HepG2 (cell line): Measurements from ENCODE around the gene P3H4. TPM values are rescaled to one million over a fixed set of nuclear protein-coding genes. Genes with fewer than 3 reads are reported as not detected.

Source experiments
- ATAC-seq: fragments of 200-7000 bp; cut with Tn5 transposase; 3 replicates; pipeline ENCODE4 v1.9.1; 2020; ENCODE audit warnings: mild to moderate bottlenecking, moderate library complexity
- BruUV-seq: library from RNA; stranded (reverse); fragments of 400-500 nt; replicated peaks from 2 replicates; lab custom pipeline; 2021; lab: Mats Ljungman, UMichigan
- CTCF ChIA-PET: fragments of 300-600 bp; formaldehyde crosslinking; extraction: SDS; loops from one replicate; lab custom pipeline; 2021; ENCODE audit warnings: low total read pairs, inconsistent platforms, low intra/inter-chr PET ratio; lab: Yijun Ruan, JAX
- POLR2A ChIA-PET: fragments of 350-600 bp; sonication (Branson Sonifier 250); formaldehyde crosslinking; loops from one replicate; lab custom pipeline; 2020; ENCODE audit warnings: antibody characterized with exemption, inconsistent platforms; lab: Yijun Ruan, JAX
- DNase-seq: peaks from one replicate; pipeline ENCODE4 v3.0.0-alpha.2; 2015; ENCODE audit warnings: low spot score
- FAIRE-seq: peaks from 3 replicates; lab custom pipeline; 2011; peaks lifted over from hg19 to GRCh38; lab: Jason Lieb, UNC
- H2AFZ ChIP-seq: one replicate; pipeline ENCODE4 v1.6.1; 2011; ENCODE audit warnings: low read length, inconsistent platforms
- H3K27ac ChIP-seq: fragments of 300-600 bp; 3 replicates; pipeline ENCODE4 v1.8.0; 2011; ENCODE audit warnings: mixed run types, mild to moderate bottlenecking, mixed read lengths, low read length, inconsistent platforms; ENCODE audit not compliant: insufficient read depth; ENCODE audit errors: extremely low read length
- H3K27me3 ChIP-seq, 2 experiments: fragments of 200-600 bp in 1 of 2; 2 replicates in 1 of 2; 3 replicates in 1 of 2; pipeline versions ENCODE4 v1.6.0 to v1.8.0; 2011; ENCODE audit warnings: low read length in 2 of 2, mild to moderate bottlenecking in 2 of 2, moderate library complexity in 2 of 2, inconsistent platforms in 1 of 2; ENCODE audit not compliant: insufficient read depth in 2 of 2, control insufficient read depth in 1 of 2
- H3K36me3 ChIP-seq, 2 experiments: fragments of 200-600 bp in 1 of 2; replicated peaks in 1 of 2; 2 replicates in 1 of 2; 3 replicates in 1 of 2; pipeline versions ENCODE4 v1.5.1 to v1.8.0; 2011; ENCODE audit warnings: low read length in 2 of 2, inconsistent platforms in 1 of 2; ENCODE audit not compliant: insufficient read depth in 2 of 2, control insufficient read depth in 1 of 2
- H3K4me1 ChIP-seq: 2 replicates; pipeline ENCODE4 v1.5.1; 2012; ENCODE audit warnings: low read length, inconsistent platforms; ENCODE audit not compliant: insufficient read depth
- H3K4me2 ChIP-seq: 2 replicates; pipeline ENCODE4 v1.6.0; 2011; ENCODE audit warnings: low read depth, low read length, inconsistent platforms
- H3K4me3 ChIP-seq, 3 experiments: fragments of 200-600 bp in 1 of 3; sonication (generic), shearing (Covaris generic) in 1 of 3; replicated peaks in 1 of 3; 2 replicates each; pipeline ENCODE4 v1.5.1; 2011 to 2016; ENCODE audit warnings: low read length in 3 of 3, inconsistent platforms in 2 of 3, low read depth in 2 of 3, mild to moderate bottlenecking in 2 of 3, control low read depth in 1 of 3, mixed read lengths in 1 of 3; ENCODE audit not compliant: insufficient read depth in 1 of 3
- H3K79me2 ChIP-seq: one replicate; pipeline ENCODE4 v1.6.1; 2011; ENCODE audit warnings: low read length, inconsistent platforms; ENCODE audit not compliant: insufficient read depth
- H3K9ac ChIP-seq: 2 replicates; pipeline ENCODE4 v1.6.0; 2011; ENCODE audit warnings: mild to moderate bottlenecking, low read depth, low read length, inconsistent platforms; ENCODE audit not compliant: insufficient read depth
- H3K9me3 ChIP-seq: 2 replicates; pipeline ENCODE4 v1.5.1; 2012; ENCODE audit warnings: mild to moderate bottlenecking, low read length
- H4K20me1 ChIP-seq: 2 replicates; pipeline ENCODE4 v1.6.0; 2011; ENCODE audit warnings: inconsistent platforms, mild to moderate bottlenecking, low read length, moderate library complexity; ENCODE audit not compliant: insufficient read depth
- ARID4A ChIP-seq: sonication (generic); formaldehyde crosslinking; IDR thresholded peaks from 2 replicates; pipeline ENCODE4 v1.5.0; 2020; ENCODE audit warnings: mild to moderate bottlenecking, missing genetic modification reagents, borderline replicate concordance
- BRF2 ChIP-seq: sonication (generic); formaldehyde crosslinking; IDR thresholded peaks from 2 replicates; pipeline ENCODE4 v1.8.1; 2022; ENCODE audit warnings: mild to moderate bottlenecking, missing genetic modification reagents
- CC2D1A ChIP-seq: sonication (generic); formaldehyde crosslinking; IDR thresholded peaks from 2 replicates; pipeline ENCODE4 v1.8.1; 2023; ENCODE audit warnings: mild to moderate bottlenecking, missing genetic modification reagents
- DNMT1 ChIP-seq: sonication (generic); formaldehyde crosslinking; IDR thresholded peaks from 2 replicates; pipeline ENCODE4 v1.5.1; 2020; ENCODE audit warnings: mild to moderate bottlenecking, missing genetic modification reagents
- E2F1 ChIP-seq: sonication (generic); formaldehyde crosslinking; IDR thresholded peaks from 2 replicates; pipeline ENCODE4 v1.5.0; 2020; ENCODE audit warnings: missing genetic modification reagents
- ELK4 ChIP-seq: sonication (generic); formaldehyde crosslinking; IDR thresholded peaks from 2 replicates; pipeline ENCODE4 v1.9.0; 2021; ENCODE audit warnings: missing genetic modification reagents, borderline replicate concordance
- MYNN ChIP-seq: sonication (generic); formaldehyde crosslinking; IDR thresholded peaks from 2 replicates; pipeline ENCODE4 v1.4.0; 2020; ENCODE audit warnings: mild to moderate bottlenecking, low read depth, missing genetic modification reagents
- PRPF4 ChIP-seq: fragments of 200-400 bp; formaldehyde crosslinking; IDR thresholded peaks from 2 replicates; pipeline ENCODE4 v1.6.1; 2016; ENCODE audit warnings: low read length, low read depth; ENCODE audit not compliant: poor library complexity, severe bottlenecking
- SKIL ChIP-seq: sonication (generic); formaldehyde crosslinking; IDR thresholded peaks from 2 replicates; pipeline ENCODE4 v1.8.0; 2022; ENCODE audit warnings: missing genetic modification reagents, mild to moderate bottlenecking, moderate library complexity, borderline replicate concordance
- SMAD3 ChIP-seq: sonication (generic); formaldehyde crosslinking; IDR thresholded peaks from 2 replicates; pipeline ENCODE4 v1.4.0; 2020; ENCODE audit warnings: missing genetic modification reagents
- SMARCE1 ChIP-seq: fragments of 450-650 bp; IDR thresholded peaks from 2 replicates; pipeline ENCODE4 v1.6.1; 2017; ENCODE audit warnings: borderline replicate concordance
- YEATS2 ChIP-seq: sonication (generic); formaldehyde crosslinking; IDR thresholded peaks from 2 replicates; pipeline ENCODE4 v1.4.0; 2020; ENCODE audit warnings: missing genetic modification reagents, borderline replicate concordance
- ZNF337 ChIP-seq: sonication (generic); formaldehyde crosslinking; IDR thresholded peaks from 2 replicates; pipeline ENCODE4 v1.5.1; 2020; ENCODE audit warnings: missing genetic modification reagents, low read depth, mild to moderate bottlenecking, borderline replicate concordance
- ZNF607 ChIP-seq: sonication (generic); formaldehyde crosslinking; IDR thresholded peaks from 2 replicates; pipeline ENCODE4 v1.5.1; 2020; ENCODE audit warnings: missing genetic modification reagents, mild to moderate bottlenecking, borderline replicate concordance
- ZSCAN22 ChIP-seq: sonication (generic); formaldehyde crosslinking; IDR thresholded peaks from 2 replicates; pipeline ENCODE4 v1.4.0; 2020; ENCODE audit warnings: mild to moderate bottlenecking, missing genetic modification reagents
- WGBS: methylation state at CpG from one replicate; pipeline ENCODE4 v1.1.6; 2017; ENCODE audit warnings: low lambda C conversion rate; 5-methylcytosine and 5-hydroxymethylcytosine counted together
- in situ Hi-C: cut with HindIII; loops from 2 replicates; pipeline ENCODE4 v1.10.0; 2017; ENCODE audit warnings: low pct_unique_long_range_greater_than_20kb; ENCODE audit not compliant: extremely low pct_ligation_motif_present
- intact Hi-C: fragments of 100-400 bp; cut with micrococcal nuclease; formaldehyde crosslinking; loops from one replicate; pipeline ENCODE4 v1.10.0; 2022; ENCODE audit not compliant: unreplicated experiment
- polyA plus RNA-seq, 8 experiments: library from polyadenylated mRNA; depleted of rRNA in 3 of 8; stranded (reverse) in 7 of 8; unstranded in 1 of 8; fragments of >200 nt; fragmentation: Illumina TruSeq in 4 of 8; extraction: Trizol in 4 of 8; gene quantifications; 2 replicates each; pipeline versions ENCODE4 v1.2.1 to v1.2.3, GENCODE V29; 2011 to 2016; ENCODE audit warnings: low read depth in 4 of 8, missing spikeins in 1 of 8, mixed read lengths in 1 of 8; ENCODE audit not compliant: insufficient read depth in 1 of 8
- total RNA-seq, 5 experiments: library from RNA; depleted of rRNA; stranded (reverse); fragments of >200 nt; fragmentation: Illumina TruSeq; extraction: Trizol; gene quantifications; 2 replicates each; pipeline ENCODE4 v1.2.3, GENCODE V29; 2016; ENCODE audit warnings: low read depth in 1 of 5

The P3H4 gene
- total and polyA plus RNA-seq, 2 of the 13 experiments (the other 11 are each of a cell fraction or from before 2014, with no cell fraction given) = 37.1 to 50.6 TPM

- no peak for FAIRE-seq
- no peaks in the 10 kb centered on the region for H3K27me3 ChIP-seq
- 84% methylated on average over 6 of the region's 6 CpGs for WGBS
- no peak overlapping the region for H3K4me2 ChIP-seq
- intact Hi-C loops = no loop called here
- no peak for ATAC-seq
- H4K20me1 ChIP-seq = no peaks in the 10 kb centered on the region
- ChIA-PET CTCF (no interaction called here), POLR2A (no interaction called here)
- no peak overlapping the region for H3K9ac ChIP-seq
- no peak overlapping the region for H3K27ac ChIP-seq
- H3K36me3 ChIP-seq = peaks cover 4 to 5% of the 10 kb centered on the region in 2 experiments; a peak in 3 of 5 replicates
- BruUV-seq = no TSS peak
- no peak overlapping the region for H3K4me3 ChIP-seq
- H3K4me1 ChIP-seq = peaks cover 6% of the 10 kb centered on the region; the same call in 1 of the 2 replicates
- H3K9me3 ChIP-seq = no peaks in the 10 kb centered on the region
- in situ Hi-C loops = no loop called here
- DNase-seq = no peak
- H3K79me2 ChIP-seq = peaks cover 4% of the 10 kb centered on the region
- H2AFZ ChIP-seq = no peak overlapping the region
- TF ChIP-seq DNMT1 (CRISPR knock-in tag) (no peak), ZNF607 (CRISPR knock-in tag) (no peak), E2F1 (CRISPR knock-in tag) (no peak), YEATS2 (CRISPR knock-in tag) (no peak), PRPF4 (no peak), SKIL (CRISPR knock-in tag) (no peak), MYNN (CRISPR knock-in tag) (no peak), ELK4 (CRISPR knock-in tag) (no peak), BRF2 (CRISPR knock-in tag) (no peak), ARID4A (CRISPR knock-in tag) (no peak), CC2D1A (CRISPR knock-in tag) (no peak), ZSCAN22 (CRISPR knock-in tag) (no peak), SMAD3 (CRISPR knock-in tag) (no peak), SMARCE1 (no peak), ZNF337 (CRISPR knock-in tag) (no peak)
These were observed 33.2 kb upstream of the P3H4 start for GRCh38 chr17:41844971-41845370.
